Measurements from ENCODE around the gene STK33.

STK33 gene

GRCh38 chr11:8352103-8352875, 241.7 kb downstream of the STK33 start:
- DNase-seq, result no peak

GRCh38 chr11:8351223-8351622, 242.8 kb downstream of the STK33 start:
- no peak for DNase-seq

- no peak for DNase-seq
These were observed 246.1 kb downstream of the STK33 start for GRCh38 chr11:8347978-8348377.

- no peak for DNase-seq
These were observed 247.8 kb downstream of the STK33 start for GRCh38 chr11:8346157-8346755.

- no peak for DNase-seq
These were observed 248.8 kb downstream of the STK33 start for GRCh38 chr11:8345179-8345578.

GRCh38 chr11:8344346-8344745, 249.7 kb downstream of the STK33 start:
- DNase-seq, result no peak

GRCh38 chr11:8342821-8343681, 251.0 kb downstream of the STK33 start:
- no peak for DNase-seq

GRCh38 chr11:8341996-8342395, 252.0 kb downstream of the STK33 start:
- no peak for DNase-seq
